Brain pericyte (primary cell): ENCODE measurements around the gene C16orf87.
"Not testable (repeated sequence)": the region's sequence is repeated elsewhere in the genome, so short reads cannot be mapped to it uniquely, and the experiment has no call there.

Experiments
- DNase-seq: peaks from one replicate; pipeline ENCODE4 v3.0.0-alpha.2; 2012; ENCODE audit warnings: low read depth, low spot score

C16orf87 gene

DNA sequence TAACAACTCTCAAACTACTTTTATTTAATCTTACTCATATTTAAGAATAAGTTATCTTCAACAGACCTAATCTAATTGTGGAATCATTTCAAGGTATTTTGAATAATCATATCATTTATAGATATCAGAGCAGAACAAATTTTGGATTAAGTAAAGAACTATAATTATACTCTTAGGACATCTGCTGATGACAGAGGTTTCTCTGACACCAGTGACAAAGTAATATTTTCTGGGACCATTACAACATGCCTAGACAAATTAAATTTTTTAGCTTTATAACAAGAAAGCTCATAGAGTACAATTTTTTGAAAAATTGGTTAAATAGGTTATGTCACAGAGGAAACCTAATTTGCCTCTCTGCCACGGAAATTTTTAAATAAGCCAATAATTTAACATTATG, 30.5 kb downstream of the C16orf87 start:
- DNase-seq, result no peak

- DNase-seq, result no peak
Observed at GRCh38 chr16:46797501-46797900, 33.5 kb downstream of the C16orf87 start.

GRCh38 chr16:46796764-46797269, 34.2 kb downstream of the C16orf87 start:
- DNase-seq, result no peak

- no peak for DNase-seq
Observed at GRCh38 chr16:46793841-46794240, 37.1 kb downstream of the C16orf87 start.

GRCh38 chr16:46790599-46791270, 40.2 kb downstream of the C16orf87 start:
- no peak for DNase-seq

DNA sequence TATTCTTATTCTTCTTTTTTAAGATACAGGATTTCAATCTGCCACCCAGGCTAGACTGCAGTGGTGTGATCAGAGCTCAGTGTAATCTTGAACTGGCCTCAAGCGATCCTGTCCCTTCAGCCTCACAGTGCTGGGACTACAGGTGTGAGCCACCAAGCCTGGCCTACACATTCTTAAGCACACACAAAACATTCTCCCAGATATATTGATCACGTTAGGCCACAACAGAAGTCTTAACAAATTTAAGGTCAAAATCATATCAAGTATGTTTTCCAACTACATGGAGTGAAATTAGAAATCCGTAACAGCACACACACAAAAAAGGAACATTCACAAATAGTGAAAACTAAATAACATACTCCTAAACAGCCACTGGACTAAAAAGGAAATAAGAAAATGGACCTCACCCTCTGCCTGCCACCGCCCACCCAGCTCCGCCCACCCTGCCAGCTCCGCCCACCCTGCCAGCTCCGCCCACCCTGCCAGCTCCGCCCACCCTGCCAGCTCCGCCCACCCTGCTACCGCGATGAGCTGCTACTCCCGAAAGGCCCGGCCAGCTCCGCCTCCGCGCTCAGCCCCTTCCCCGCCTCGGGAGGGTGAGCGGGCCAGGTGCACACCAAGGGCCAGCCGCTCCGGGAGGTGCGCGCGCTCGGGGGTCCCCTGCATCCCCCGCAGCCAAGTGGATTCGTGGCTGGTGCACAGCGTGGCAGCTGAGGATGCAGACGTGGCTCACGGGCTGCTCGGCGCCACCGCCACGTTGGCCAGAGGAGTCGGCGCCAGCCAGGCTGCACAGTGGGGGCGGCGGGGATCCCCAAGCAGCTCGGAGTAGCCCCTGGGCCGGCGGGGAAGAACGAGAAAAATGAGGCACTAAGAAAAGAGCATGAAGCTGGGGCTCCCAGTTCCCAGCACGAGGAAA, 41.2 kb downstream of the C16orf87 start:
- DNase-seq, result peak; percentile 2

- DNase-seq, result no peak
Observed at GRCh38 chr16:46788891-46789474, 42.0 kb downstream of the C16orf87 start.

DNA sequence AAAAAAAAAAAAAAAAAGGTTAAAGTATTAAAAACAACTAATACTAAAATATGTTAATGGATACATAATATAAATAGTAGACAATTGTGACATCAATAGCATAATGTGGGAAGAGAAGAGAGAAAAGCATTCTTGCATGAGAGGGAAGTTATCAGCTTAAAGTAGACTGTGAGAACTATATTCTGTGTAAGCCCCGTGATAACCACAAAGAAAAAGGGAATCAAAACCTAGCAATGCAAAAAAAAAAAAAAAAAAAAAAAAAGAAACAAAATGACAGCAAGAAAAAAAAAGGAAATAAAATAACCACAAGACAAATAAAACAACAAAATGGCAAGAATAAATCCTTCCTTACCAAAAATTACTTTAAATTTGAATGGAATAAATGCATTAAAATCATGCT, 43.1 kb downstream of the C16orf87 start:
- DNase-seq, result no peak

GRCh38 chr16:46785076-46785845, 45.7 kb downstream of the C16orf87 start:
- no peak for DNase-seq

- DNase-seq, result not testable (repeated sequence)
Observed at GRCh38 chr16:46784569-46784968, 46.4 kb downstream of the C16orf87 start.

DNA sequence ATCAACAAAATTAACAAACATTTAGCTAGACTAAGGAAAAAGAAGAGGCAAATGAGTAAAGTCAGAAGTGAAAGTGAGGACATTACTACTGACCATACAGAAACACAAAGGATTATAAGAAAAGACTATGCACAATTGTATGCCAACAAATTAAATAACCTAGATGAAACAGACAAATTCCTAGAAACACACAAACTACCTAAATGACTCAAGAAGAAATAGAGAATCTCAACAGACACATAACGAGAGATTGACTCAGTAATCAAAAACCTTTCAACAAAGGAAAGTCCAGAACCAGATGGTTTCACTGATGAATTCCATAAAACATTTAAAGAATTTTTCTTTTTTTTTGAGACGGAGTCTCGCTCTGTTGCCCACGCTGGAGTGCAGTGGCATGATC, 47.2 kb downstream of the C16orf87 start:
- DNase-seq, result no peak

DNA sequence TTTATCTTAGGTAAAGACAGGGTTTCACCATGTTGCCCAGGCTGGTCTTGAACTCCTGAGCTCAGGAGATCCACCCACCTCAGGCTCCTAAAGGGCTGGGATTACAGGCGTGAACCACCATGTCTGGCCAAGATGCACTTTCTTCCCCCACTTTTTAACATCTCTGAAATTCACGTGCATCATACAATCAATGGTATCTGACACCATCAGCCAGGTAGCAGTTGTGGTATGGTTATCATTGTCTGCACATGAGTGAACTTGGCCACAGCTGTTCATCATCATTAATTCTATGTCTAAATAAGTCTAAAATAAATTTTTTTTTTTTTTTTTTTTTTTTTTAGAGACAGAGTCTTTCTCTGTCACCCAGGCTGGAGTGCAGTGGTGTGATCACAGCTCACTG, 48.7 kb downstream of the C16orf87 start:
- no peak for DNase-seq

DNA sequence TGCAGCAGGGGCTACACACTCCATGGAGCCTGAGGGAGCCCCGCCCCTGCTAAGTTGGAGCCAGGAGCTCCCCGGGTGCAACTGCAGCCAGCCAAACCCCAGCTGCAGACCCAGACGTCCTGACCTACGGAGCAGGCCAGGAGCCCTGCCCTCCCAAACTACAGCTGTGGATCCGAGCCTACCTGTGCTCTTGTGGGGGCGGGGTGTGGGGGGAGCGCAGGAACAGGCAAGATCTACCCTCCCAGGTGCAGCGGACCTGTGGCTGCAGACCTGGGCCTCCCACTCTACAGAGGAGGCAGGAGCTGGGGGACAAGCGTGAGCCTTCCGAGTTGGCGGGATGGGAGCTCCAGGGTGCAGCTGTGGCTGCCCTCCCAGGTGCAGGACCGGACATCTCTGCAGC, 53.2 kb downstream of the C16orf87 start:
- no peak for DNase-seq

DNA sequence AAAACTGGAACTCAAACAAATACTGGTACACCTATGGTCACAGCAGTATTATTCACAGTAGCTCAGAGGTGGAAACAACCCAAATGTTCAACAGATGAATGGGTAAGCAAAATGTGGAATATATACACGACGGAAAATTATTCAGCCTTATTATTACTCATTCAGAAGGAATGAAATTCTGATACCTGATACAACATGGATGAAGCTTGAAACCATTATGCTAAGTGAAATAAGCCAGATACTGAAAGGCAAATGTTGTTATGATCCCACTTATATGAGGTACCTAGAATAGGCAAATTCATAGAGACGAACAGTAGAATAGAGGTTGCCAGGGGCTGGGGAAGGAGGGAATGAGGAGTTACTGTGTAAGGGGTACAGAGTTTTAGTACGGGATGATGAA, 55.8 kb downstream of the C16orf87 start:
- DNase-seq, result no peak

DNA sequence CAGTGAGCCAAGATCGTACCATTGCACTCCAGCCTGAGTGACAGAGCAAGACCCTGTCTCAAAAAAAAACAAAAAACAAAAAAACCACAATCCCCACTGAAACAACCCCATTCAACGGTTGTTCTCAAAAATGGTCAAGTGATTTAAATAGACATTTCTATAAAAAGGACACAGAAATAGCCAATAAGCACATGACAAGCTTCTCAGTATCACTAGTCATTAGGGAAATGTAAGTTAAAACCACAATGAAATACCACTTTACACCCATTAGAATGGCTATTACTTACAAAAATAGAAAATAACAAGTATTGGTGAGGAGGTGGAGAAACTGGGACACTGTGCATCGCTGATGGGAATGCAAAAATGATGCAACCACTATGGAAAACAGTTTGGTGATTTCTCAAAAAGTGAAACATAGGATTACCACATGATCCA, 56.2 kb downstream of the C16orf87 start:
- DNase-seq, result no peak

DNA sequence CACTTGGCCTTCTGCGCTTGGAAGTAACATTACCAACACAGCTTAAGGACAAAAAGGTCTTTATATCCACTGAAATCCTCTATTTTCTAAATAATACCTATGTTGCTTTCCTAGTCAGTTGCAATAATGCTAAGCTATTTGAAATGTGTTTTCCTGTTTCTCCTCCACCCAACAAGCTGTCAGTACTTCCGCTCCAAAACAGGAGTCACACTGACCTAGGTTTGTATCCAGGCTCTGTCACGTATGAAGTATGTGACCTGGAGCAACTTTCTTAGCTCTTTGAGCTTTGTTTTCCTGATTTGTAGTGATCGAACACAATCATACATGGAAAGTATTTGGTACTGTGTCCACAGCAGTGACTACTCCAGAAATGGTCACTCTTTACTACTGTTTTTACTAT, 58.5 kb downstream of the C16orf87 start:
- no peak for DNase-seq

DNA sequence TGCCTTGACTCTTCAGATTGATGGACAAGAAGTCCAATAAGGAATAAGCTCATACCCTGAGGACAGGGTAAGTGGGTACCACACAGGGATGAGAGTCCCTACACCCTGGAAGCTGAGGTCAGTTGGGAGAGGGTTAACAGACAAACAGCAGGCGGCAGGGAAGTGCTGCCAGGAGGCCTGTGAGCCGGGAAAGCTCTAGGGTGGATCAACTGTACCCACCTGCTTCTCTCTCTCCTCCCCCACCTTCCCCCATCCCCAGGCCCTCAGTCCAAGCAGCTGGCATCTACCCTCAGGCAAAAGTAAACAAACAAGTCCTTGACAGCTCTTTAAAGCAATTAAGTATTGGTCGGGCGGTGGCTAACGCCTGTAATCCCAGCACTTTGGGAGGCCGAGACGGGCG, 62.2 kb downstream of the C16orf87 start:
- no peak for DNase-seq

DNA sequence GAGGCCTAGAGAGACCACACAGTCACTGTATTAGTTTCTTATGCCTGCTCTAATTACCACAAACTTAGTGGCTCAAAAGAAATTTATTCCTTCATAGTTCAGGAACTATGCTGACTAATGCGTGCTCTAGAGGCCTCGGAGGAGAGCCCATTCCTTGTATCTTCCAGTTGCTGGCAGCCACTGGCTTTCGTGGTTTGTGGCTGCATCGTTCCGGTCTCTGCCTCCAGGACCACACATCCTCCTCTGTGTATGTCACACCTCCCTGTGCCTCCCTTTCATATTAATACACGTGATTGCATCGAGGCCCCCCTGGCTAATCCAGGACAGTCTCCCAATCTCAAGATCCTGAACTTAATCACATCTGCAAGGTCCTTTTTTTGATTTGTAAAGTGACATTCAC, 65.9 kb downstream of the C16orf87 start:
- DNase-seq, result no peak

- DNase-seq, result no peak
Observed at GRCh38 chr16:46763147-46763546, 67.8 kb downstream of the C16orf87 start.

DNA sequence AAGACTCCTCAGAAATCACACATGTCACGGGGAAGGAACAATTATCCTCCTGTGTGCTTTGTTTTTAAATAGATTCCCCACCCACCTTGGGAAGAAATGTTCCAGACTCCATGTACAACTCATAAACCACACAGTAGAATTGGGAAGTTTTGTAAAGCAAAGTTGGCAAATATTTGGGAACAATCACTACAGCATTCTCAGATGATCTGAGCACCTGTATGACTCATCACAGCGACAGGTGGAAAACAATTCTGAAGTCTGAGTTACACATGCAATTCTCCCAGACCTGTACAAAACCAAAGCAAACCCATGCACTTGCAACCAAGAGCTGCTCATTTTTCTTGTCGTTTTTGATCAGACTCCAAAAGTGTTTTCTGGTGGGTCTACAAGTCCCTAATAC, 68.4 kb downstream of the C16orf87 start:
- no peak for DNase-seq

DNA sequence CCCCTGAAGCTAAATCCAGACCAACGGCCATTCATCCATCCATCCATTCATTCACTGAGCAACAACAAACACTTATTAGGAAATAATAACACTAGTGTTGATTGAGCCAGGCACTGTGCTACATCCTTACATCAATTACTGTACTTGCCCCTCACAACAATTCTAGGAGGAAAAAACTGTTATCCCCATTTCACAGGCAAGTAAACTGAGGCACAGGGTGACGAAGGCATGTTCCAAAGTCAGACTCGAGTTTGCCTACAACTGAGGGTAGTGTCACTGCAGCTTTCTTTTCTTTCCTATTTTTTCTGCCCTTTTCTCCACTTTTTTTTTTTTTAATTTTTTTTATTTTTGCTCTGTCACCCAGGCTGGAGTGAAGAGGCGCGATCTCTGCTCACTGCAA, 71.7 kb downstream of the C16orf87 start:
- DNase-seq, result no peak
